Spleen (tissue), 11 donors: ENCODE measurements around the gene OR1L6. TPM values are rescaled to one million over a fixed set of nuclear protein-coding genes. Genes with fewer than 3 reads are reported as not detected.

ENCODE experiments used
- DNase-seq: peaks from one replicate; pipeline ENCODE4 v3.0.0-alpha.2; 2020
- H3K27ac ChIP-seq, 8 donors: fragments of 200-600 bp; sonication (generic) in 7 of 8; 1 replicate in 4 of 8; 2 replicates in 4 of 8; pipeline versions ENCODE4 v1.5.0 to v1.8.0; 2016 to 2021; ENCODE audit warnings: inconsistent platforms in 4 of 8, mild to moderate bottlenecking in 4 of 8, moderate library complexity in 1 of 8
- H3K27me3 ChIP-seq, 7 donors: fragments of 200-600 bp; sonication (generic) in 6 of 7; replicated peaks in 1 of 7; 1 replicate in 4 of 7; 2 replicates in 3 of 7; pipeline versions ENCODE4 v1.5.0 to v1.8.0; 2016 to 2021; ENCODE audit warnings: inconsistent platforms in 3 of 7, mild to moderate bottlenecking in 1 of 7
- H3K36me3 ChIP-seq, 6 donors: fragments of 200-600 bp; sonication (generic) in 5 of 6; 1 replicate in 4 of 6; 2 replicates in 2 of 6; pipeline versions ENCODE4 v1.5.0 to v1.8.0; 2016 to 2021; ENCODE audit warnings: inconsistent platforms in 2 of 6
- H3K4me1 ChIP-seq, 6 donors: fragments of 200-600 bp; sonication (generic) in 5 of 6; 1 replicate in 3 of 6; 2 replicates in 3 of 6; pipeline versions ENCODE4 v1.5.0 to v1.8.0; 2016 to 2021; ENCODE audit warnings: inconsistent platforms in 3 of 6
- H3K4me3 ChIP-seq, 8 donors: fragments of 200-600 bp; sonication (generic) in 7 of 8; 1 replicate in 4 of 8; 2 replicates in 4 of 8; pipeline versions ENCODE4 v1.5.0 to v1.8.0; 2016 to 2021; ENCODE audit warnings: inconsistent platforms in 4 of 8, mild to moderate bottlenecking in 4 of 8, moderate library complexity in 2 of 8
- H3K9me3 ChIP-seq, 8 donors: fragments of 200-600 bp; sonication (generic) in 7 of 8; 1 replicate in 4 of 8; 2 replicates in 4 of 8; pipeline versions ENCODE4 v1.5.0 to v1.8.0; 2016 to 2021; ENCODE audit warnings: inconsistent platforms in 4 of 8
- POLR2A ChIP-seq, 3 donors: fragments of 450-650 bp; IDR thresholded peaks; one replicate each; pipeline ENCODE4 v1.5.1; 2017; ENCODE audit warnings: antibody characterized with exemption in 3 of 3, mild to moderate bottlenecking in 1 of 3
- POLR2AphosphoS5 ChIP-seq, 3 donors: sonication (generic); formaldehyde crosslinking; IDR thresholded peaks; one replicate each; pipeline ENCODE4 v1.5.1; 2017; ENCODE audit warnings: antibody characterized with exemption in 3 of 3
- WGBS, 5 donors: extraction: QIAGEN DNeasy Blood & Tissue Kit in 3 of 5; methylation state at CpG; one replicate each; pipeline versions ENCODE4 v1.1.5 to v1.1.7; 2013 to 2018; 5-methylcytosine and 5-hydroxymethylcytosine counted together
- intact Hi-C: fragments of 100-400 bp; cut with DNase I; formaldehyde crosslinking; loops from one replicate; pipeline ENCODE4 v1.15.0; 2023; ENCODE audit warnings: low total_unique reads
- polyA plus RNA-seq, 3 donors: library from polyadenylated mRNA; stranded (reverse); fragments of 200-250 nt; gene quantifications; one replicate each; pipeline ENCODE4 v1.2.1, GENCODE V29; 2013
- total RNA-seq, 7 donors: library from RNA; depleted of rRNA in 3 of 7; stranded (reverse); fragments of >200 nt in 3 of 7; fragmentation: NEBNext Ultra II Directional in 4 of 7; extraction: Animal tissue kit (Norgen Biotek cat#: 25700) in 4 of 7; gene quantifications; one replicate each; pipeline versions ENCODE4 v1.1.0 to v1.2.1, GENCODE V29; 2016 to 2021
- TF ChIP-seq, protein P1 (sequence below), 11 experiments: fragments of 200-600 bp in 7 of 11; fragments of 450-650 bp in 4 of 11; sonication (generic) in 4 of 11; IDR thresholded peaks in 8 of 11; conservative IDR thresholded peaks in 3 of 11; 1 replicate in 7 of 11; 2 replicates in 4 of 11; pipeline versions ENCODE4 v1.4.0 to v1.8.0; 2016 to 2021; ENCODE audit warnings: antibody characterized with exemption in 11 of 11, inconsistent platforms in 4 of 11, mild to moderate bottlenecking in 1 of 11
- donor health status: healthy with polysubstance abuse.
- donor health status: DM: no; HTN: no; CAD: no; lungs with moderate emphysema.
- donor health status: DM: no; HTN: no; CAD: no.
- donor health status: Bipolar disorder and iron deficiency.
- donor health status: healthy.
- donor health status: DM: no; HTN: no; CAD: no.
- donor health status: DM: yes; HTN: yes; CAD: no.

OR1L6 gene
- total and polyA plus RNA-seq, 10 donors = not detected

DNA sequence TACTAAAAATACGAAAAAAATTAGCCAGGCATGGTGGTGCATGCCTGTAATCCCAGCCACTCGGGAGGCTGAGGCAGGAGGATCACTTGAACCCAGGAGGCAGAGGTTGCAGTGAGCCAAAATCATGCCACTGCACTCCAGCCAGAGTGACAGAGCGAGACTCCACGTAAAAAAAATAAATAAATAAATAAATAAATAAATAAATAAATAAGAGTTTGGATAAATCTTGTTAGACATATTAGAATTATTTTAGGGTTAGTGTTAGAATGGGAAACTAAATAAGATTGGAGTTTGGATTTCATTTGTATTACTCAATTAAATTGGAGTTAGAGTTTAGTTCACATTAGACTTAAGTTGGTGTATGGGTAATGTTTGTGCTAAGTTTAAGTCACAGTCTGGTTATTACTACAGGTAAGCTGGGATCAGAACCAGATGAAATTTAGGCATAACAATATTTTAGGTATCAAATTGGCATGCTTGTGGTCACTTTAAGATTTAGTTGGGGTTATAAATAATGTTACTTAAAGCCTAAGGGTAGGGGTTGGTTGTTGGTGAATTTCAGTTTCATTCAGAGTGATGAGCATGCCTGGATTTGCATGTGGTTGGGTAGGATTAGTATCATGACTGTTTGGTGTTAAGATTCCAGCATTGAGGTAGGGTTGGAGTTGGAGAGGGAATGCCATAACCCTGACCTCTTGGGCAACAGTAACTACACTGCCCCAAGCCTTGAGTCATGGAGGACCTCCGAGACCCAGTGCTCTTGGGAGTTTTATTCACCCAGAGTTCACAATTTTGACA lies 50.0 kb downstream of the OR1L6 start:
- Histone ChIP-seq H3K4me1 (no peaks in the 10 kb centered on the region), H3K36me3 (peaks cover 0 to 7% (median 0%) of the 10 kb centered on the region in 6 donors), H3K27ac (no peak overlapping the region), H3K27me3 (no peaks in the 10 kb centered on the region), H3K4me3 (no peak overlapping the region), H3K9me3 (no peaks in the 10 kb centered on the region)
- no peak for DNase-seq
- intact Hi-C loops = no loop called here
- WGBS, 5 donors = 82 to 94% (median 88%) methylated on average over 5 of the region's 5 CpGs
- TF ChIP-seq POLR2A (IDR thresholded peaks at IDR 0.05) (no peak), POLR2AphosphoS5 (IDR thresholded peaks at IDR 0.05) (no peak)
- TF ChIP-seq, protein P1, sequence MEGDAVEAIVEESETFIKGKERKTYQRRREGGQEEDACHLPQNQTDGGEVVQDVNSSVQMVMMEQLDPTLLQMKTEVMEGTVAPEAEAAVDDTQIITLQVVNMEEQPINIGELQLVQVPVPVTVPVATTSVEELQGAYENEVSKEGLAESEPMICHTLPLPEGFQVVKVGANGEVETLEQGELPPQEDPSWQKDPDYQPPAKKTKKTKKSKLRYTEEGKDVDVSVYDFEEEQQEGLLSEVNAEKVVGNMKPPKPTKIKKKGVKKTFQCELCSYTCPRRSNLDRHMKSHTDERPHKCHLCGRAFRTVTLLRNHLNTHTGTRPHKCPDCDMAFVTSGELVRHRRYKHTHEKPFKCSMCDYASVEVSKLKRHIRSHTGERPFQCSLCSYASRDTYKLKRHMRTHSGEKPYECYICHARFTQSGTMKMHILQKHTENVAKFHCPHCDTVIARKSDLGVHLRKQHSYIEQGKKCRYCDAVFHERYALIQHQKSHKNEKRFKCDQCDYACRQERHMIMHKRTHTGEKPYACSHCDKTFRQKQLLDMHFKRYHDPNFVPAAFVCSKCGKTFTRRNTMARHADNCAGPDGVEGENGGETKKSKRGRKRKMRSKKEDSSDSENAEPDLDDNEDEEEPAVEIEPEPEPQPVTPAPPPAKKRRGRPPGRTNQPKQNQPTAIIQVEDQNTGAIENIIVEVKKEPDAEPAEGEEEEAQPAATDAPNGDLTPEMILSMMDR (IDR thresholded peaks at IDR 0.05 in 8 of 11, conservative IDR thresholded peaks at IDR 0.05 in 3 of 11) = no peak

DNA sequence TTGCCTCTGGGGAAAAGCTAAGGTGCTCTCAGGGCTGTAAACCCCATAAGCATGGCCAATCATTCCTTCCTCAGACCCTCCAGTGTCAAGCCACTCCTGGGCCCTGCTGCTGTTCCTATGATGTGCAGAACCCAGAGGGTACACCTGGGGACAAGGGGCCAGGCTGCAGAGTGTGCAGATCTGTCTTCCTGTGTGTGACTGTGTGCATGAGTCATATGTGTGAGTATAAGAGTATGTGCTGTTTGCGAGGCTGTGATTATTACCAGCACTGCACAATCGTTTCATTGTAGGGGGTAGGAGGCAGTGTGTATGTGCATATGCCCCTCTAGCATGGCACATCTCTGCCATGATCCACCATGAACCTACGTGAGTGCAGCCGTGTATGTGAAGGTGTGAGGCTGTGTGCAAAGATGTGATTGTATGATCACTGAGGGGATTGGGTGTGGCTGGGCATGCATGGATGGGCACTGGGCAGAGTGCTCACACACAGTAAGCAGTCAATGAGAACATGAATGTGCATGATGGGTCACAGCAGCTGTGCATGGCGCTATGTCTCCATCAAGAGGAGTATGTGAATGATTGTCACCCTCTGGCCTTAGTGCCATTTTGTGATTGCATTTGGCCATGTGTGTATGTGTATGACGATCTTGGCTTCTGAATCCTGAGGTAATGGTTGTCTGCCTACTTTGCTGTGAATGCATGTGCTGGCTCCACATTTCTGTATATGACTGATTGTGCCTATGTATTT lies 55.4 kb downstream of the OR1L6 start:
- Histone ChIP-seq H3K36me3 (no peaks in the 10 kb centered on the region), H3K27ac (no peak overlapping the region), H3K4me3 (no peak overlapping the region), H3K9me3 (no peaks in the 10 kb centered on the region), H3K27me3 (no peaks in the 10 kb centered on the region), H3K4me1 (no peaks in the 10 kb centered on the region)
- no peak for DNase-seq
- no peak for TF ChIP-seq POLR2A (IDR thresholded peaks at IDR 0.05)
- no peak for TF ChIP-seq POLR2AphosphoS5 (IDR thresholded peaks at IDR 0.05)
- TF ChIP-seq, protein P1 (IDR thresholded peaks at IDR 0.05 in 8 of 11, conservative IDR thresholded peaks at IDR 0.05 in 3 of 11) = no peak
- intact Hi-C loops = no loop called here
- WGBS, 5 donors = 80 to 95% (median 89%) methylated on average over 6 of the region's 6 CpGs

Other genes with a start within 250 kb of the OR1L6 start
- not detected for gene OR1J2, start 231.5 kb upstream of the OR1L6 start, total RNA-seq
- gene OR1J2, start 231.5 kb upstream of the OR1L6 start, polyA plus RNA-seq = not detected
- gene OR1J4, start 223.2 kb upstream of the OR1L6 start, total RNA-seq = not detected
- not detected for gene OR1J4, start 223.2 kb upstream of the OR1L6 start, polyA plus RNA-seq
- not detected for gene OR1N1, start 215.0 kb upstream of the OR1L6 start, total RNA-seq
- gene OR1N1, start 215.0 kb upstream of the OR1L6 start, polyA plus RNA-seq = not detected
- not detected for gene OR1N2, start 189.2 kb upstream of the OR1L6 start, total RNA-seq
- gene OR1N2, start 189.2 kb upstream of the OR1L6 start, polyA plus RNA-seq = not detected
- 1 to 10 TPM in 2 of 7 donors, under 1 TPM in 5; 0.33 to 1.6 (median 0.92) TPM for gene OR1L8, start 158.9 kb upstream of the OR1L6 start, total RNA-seq
- under 1 TPM in 2 of 3 donors, not detected in 1; 0.17 to 0.38 TPM for gene OR1L8, start 158.9 kb upstream of the OR1L6 start, polyA plus RNA-seq
- gene OR1Q1, start 127.6 kb upstream of the OR1L6 start, total RNA-seq = not detected
- gene OR1Q1, start 127.6 kb upstream of the OR1L6 start, polyA plus RNA-seq = not detected
- gene OR1B1, start 84.7 kb upstream of the OR1L6 start, total RNA-seq = under 1 TPM in 1 of 7 donors, not detected in 6; 0.60 TPM
- not detected for gene OR1B1, start 84.7 kb upstream of the OR1L6 start, polyA plus RNA-seq
- not detected for gene OR1L1, start 80.6 kb upstream of the OR1L6 start, total RNA-seq
- gene OR1L1, start 80.6 kb upstream of the OR1L6 start, polyA plus RNA-seq = not detected
- not detected for gene OR1L3, start 67.2 kb upstream of the OR1L6 start, total RNA-seq
- not detected for gene OR1L3, start 67.2 kb upstream of the OR1L6 start, polyA plus RNA-seq
- gene OR1L4, start 18.3 kb upstream of the OR1L6 start, total RNA-seq = not detected
- gene OR1L4, start 18.3 kb upstream of the OR1L6 start, polyA plus RNA-seq = not detected
- gene OR5C1, start 46.6 kb downstream of the OR1L6 start, total RNA-seq = not detected
- not detected for gene OR5C1, start 46.6 kb downstream of the OR1L6 start, polyA plus RNA-seq
- not detected for gene OR1K1, start 57.8 kb downstream of the OR1L6 start, total RNA-seq
- not detected for gene OR1K1, start 57.8 kb downstream of the OR1L6 start, polyA plus RNA-seq
- 10 to 100 TPM; 15.7 to 25.5 (median 22.6) TPM for gene PDCL, start 86.3 kb downstream of the OR1L6 start, total RNA-seq
- 10 to 100 TPM in 1 of 3 donors, 1 to 10 TPM in 2; 6.8 to 11.5 (median 8.8) TPM for gene PDCL, start 86.3 kb downstream of the OR1L6 start, polyA plus RNA-seq
- gene RC3H2, start 163.1 kb downstream of the OR1L6 start, total RNA-seq = 10 to 100 TPM; 58.3 to 78.7 (median 64.8) TPM
- 10 to 100 TPM in 1 of 3 donors, 1 to 10 TPM in 2; 8.3 to 13.7 (median 9.6) TPM for gene RC3H2, start 163.1 kb downstream of the OR1L6 start, polyA plus RNA-seq
- 10 to 100 TPM in 6 of 7 donors, 1 to 10 TPM in 1; 7.5 to 16.8 (median 11.8) TPM for gene ZBTB6, start 171.0 kb downstream of the OR1L6 start, total RNA-seq
- 1 to 10 TPM; 4.9 to 6.3 (median 5.0) TPM for gene ZBTB6, start 171.0 kb downstream of the OR1L6 start, polyA plus RNA-seq
- gene ZBTB26, start 189.2 kb downstream of the OR1L6 start, total RNA-seq = 10 to 100 TPM in 2 of 7 donors, 1 to 10 TPM in 5; 7.3 to 10.9 (median 9.4) TPM
- gene ZBTB26, start 189.2 kb downstream of the OR1L6 start, polyA plus RNA-seq = 1 to 10 TPM; 5.1 to 5.4 (median 5.2) TPM
- 10 to 100 TPM; 43.2 to 65.7 (median 54.8) TPM for gene RABGAP1, start 198.7 kb downstream of the OR1L6 start, total RNA-seq
- 10 to 100 TPM in 1 of 3 donors, 1 to 10 TPM in 2; 7.4 to 11.8 (median 7.7) TPM for gene RABGAP1, start 198.7 kb downstream of the OR1L6 start, polyA plus RNA-seq